GM19467 (cell line): ENCODE data around the gene RBM41.
A peak's percentile ranks its signal among the peaks of the same experiment; 100 is the strongest.
"Not testable (repeated sequence)": the region's sequence is repeated elsewhere in the genome, so short reads cannot be mapped to it uniquely, and the experiment has no call there.

Source experiments
- ATAC-seq: cut with Tn5 transposase; IDR thresholded peaks from one replicate; pipeline ENCODE4 v1.9.1; 2021; ENCODE audit warnings: mild to moderate bottlenecking, moderate library complexity; ENCODE audit not compliant: unreplicated experiment

RBM41 gene

GRCh38 chrX:107118322-107119147 lies at the start of gene RBM41:
Gene RBM41 (minus strand): TSS chrX:107118822. CDS start chrX:107118773, 49 bp downstream.
- ATAC-seq = peak; percentile 99

- ATAC-seq = no peak
Measured at GRCh38 chrX:107168257-107168656, 49.6 kb upstream of the RBM41 start.

DNA sequence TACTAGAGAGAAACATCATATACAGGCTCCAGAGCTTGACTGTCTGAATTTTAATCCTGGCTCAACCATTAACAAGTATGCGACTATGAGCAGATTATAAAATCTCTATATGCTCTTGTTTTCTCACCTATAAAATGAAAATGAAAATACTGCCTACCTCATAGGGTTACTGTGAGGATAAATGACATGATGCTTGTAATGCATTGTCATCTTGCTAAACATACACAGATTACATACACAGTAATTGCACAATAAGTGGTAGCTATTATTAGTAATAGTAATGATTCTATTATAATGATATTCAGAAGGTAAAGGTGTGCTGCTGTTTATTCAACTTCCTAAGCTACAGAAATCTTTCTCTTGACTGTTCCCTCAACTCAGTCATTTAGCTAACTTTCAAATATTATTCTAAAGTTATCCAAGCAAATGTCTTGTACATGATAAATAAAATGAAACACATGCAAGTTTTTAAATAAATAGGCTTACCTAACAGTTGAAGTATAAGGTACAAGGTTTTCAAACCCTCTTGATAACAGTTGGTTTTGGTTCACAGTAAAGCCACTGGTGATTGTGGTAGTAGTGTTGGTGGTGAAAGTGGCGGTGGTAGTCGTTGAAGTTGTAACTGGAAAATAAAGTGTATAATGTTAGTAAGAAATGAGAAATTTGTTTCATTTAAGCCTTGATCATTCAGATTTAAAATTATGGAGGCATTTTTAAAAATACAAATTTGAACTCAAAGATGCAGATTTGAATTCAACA lies 48.7 kb upstream of the RBM41 start:
- no peak for ATAC-seq

- ATAC-seq = not testable (repeated sequence)
Measured at GRCh38 chrX:107157618-107158017, 39.0 kb upstream of the RBM41 start.

GRCh38 chrX:107155621-107156430 lies 37.2 kb upstream of the RBM41 start:
- ATAC-seq = not testable (repeated sequence)

- ATAC-seq = no peak
Measured at GRCh38 chrX:107154787-107155620, 36.4 kb upstream of the RBM41 start.

GRCh38 chrX:107153005-107153404 lies 34.4 kb upstream of the RBM41 start:
- ATAC-seq = no peak

GRCh38 chrX:107146670-107147069 lies 28.0 kb upstream of the RBM41 start:
- no peak for ATAC-seq

- ATAC-seq = no peak
Measured at GRCh38 chrX:107135965-107136307, 17.3 kb upstream of the RBM41 start.

- ATAC-seq = no peak
Measured at GRCh38 chrX:107135049-107135964, 16.7 kb upstream of the RBM41 start.

- no peak for ATAC-seq
Measured at GRCh38 chrX:107123750-107124149, 5.1 kb upstream of the RBM41 start.

GRCh38 chrX:107119283-107119682 lies 661 bp upstream of the RBM41 start:
- no peak for ATAC-seq

- no peak for ATAC-seq
Measured at GRCh38 chrX:107117993-107118321, 665 bp downstream of the RBM41 start.

DNA sequence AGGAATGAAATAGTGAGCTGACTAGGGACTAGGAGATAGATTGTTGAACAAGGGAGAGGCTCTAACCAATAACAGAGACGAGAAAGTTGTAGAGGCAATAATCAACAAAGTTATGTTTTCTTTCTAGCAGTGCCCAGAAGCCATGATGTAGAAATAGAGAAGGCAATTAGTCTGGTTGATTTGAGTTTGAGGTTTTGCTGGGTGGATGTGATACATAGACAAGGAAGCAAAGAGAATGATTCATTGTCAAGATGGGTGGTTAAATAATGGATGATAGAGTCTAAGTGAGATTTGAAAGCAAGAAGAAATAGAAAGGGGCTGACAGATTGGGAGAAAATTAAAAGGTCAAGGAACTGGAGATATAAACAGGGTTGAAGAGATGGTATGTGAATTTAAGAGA lies 11.2 kb downstream of the RBM41 start:
- ATAC-seq = no peak

- no peak for ATAC-seq
Measured at GRCh38 chrX:107102980-107103379, 15.6 kb downstream of the RBM41 start.

- ATAC-seq = no peak
Measured at GRCh38 chrX:107076158-107076557, 42.5 kb downstream of the RBM41 start.

GRCh38 chrX:107057731-107058130 lies 60.9 kb downstream of the RBM41 start:
- not testable (repeated sequence) for ATAC-seq

- ATAC-seq = no peak
Measured at GRCh38 chrX:107054978-107055377, 63.6 kb downstream of the RBM41 start.

GRCh38 chrX:107050195-107050709 lies 68.4 kb downstream of the RBM41 start:
- ATAC-seq = no peak
